ENCODE data around the gene ASCC1. TPM values are rescaled to one million over a fixed set of nuclear protein-coding genes. Genes with fewer than 3 reads are reported as not detected.
A peak's percentile ranks its signal among the peaks of the same experiment; 100 is the strongest.

ASCC1 gene
- total RNA-seq, 1 donor from 2014 or later: 38.5 TPM

GRCh38 chr10:72234560-72235095 is 18.6 kb upstream of the ASCC1 start:
- Histone ChIP-seq H3K4me1 (peaks cover 7% of the 10 kb centered on the region), H3K36me3 (peaks cover 0 to 48% of the 10 kb centered on the region in 2 donors), H3K4me3 (no peak overlapping the region), H3K27ac (no peak overlapping the region), H3K9me3 (no peaks in the 10 kb centered on the region), H3K27me3 (no peaks in the 10 kb centered on the region)
- no peak for TF ChIP-seq CTCF (IDR thresholded peaks at IDR 0.05)
- TF ChIP-seq POLR2AphosphoS5 (IDR thresholded peaks at IDR 0.05; ENCODE audit: insufficient read depth in 1 of 2, low read depth in 1 of 2): no peak
- TF ChIP-seq POLR2A (IDR thresholded peaks at IDR 0.05): no peak
- no peak for DNase-seq (ENCODE audit: extremely low spot score in 2 of 2)
- intact Hi-C loops (cut with DNase I): no loop called here

GRCh38 chr10:72233621-72234020 is 17.5 kb upstream of the ASCC1 start:
- H3K27me3 ChIP-seq: no peaks in the 10 kb centered on the region
- no peak for DNase-seq (ENCODE audit: extremely low spot score in 2 of 2)
- H3K4me1 ChIP-seq: peaks cover 12% of the 10 kb centered on the region
- TF ChIP-seq POLR2A (IDR thresholded peaks at IDR 0.05) (no peak), CTCF (IDR thresholded peaks at IDR 0.05) (no peak)
- H3K27ac ChIP-seq: no peak overlapping the region
- peaks cover 0 to 48% of the 10 kb centered on the region in 2 donors for H3K36me3 ChIP-seq
- H3K4me3 ChIP-seq: no peak overlapping the region
- intact Hi-C loops (cut with DNase I): no loop called here
- H3K9me3 ChIP-seq: no peaks in the 10 kb centered on the region

GRCh38 chr10:72229261-72230251 is 13.5 kb upstream of the ASCC1 start:
- peaks cover 12% of the 10 kb centered on the region for H3K4me1 ChIP-seq
- H3K36me3 ChIP-seq: peaks cover 0 to 53% of the 10 kb centered on the region in 2 donors
- no peaks in the 10 kb centered on the region for H3K9me3 ChIP-seq
- no peak for TF ChIP-seq CTCF (IDR thresholded peaks at IDR 0.05)
- no peak for TF ChIP-seq POLR2AphosphoS5 (IDR thresholded peaks at IDR 0.05; ENCODE audit: insufficient read depth in 1 of 2, low read depth in 1 of 2)
- TF ChIP-seq POLR2A (IDR thresholded peaks at IDR 0.05): no peak
- no peak for DNase-seq (ENCODE audit: extremely low spot score in 2 of 2)
- no peak overlapping the region for H3K27ac ChIP-seq
- no peaks in the 10 kb centered on the region for H3K27me3 ChIP-seq
- no peak overlapping the region for H3K4me3 ChIP-seq
- intact Hi-C loops (cut with DNase I): loop anchor here (10.0 kb wide), 1 partner anchor 45 kb away; the partner anchor contains the start of gene DDIT4

- intact Hi-C loops (cut with DNase I): loop anchor here (10.0 kb wide), 1 partner anchor 46 kb away; the partner anchor contains the start of gene DDIT4
- no peak overlapping the region for H3K4me3 ChIP-seq
- H3K9me3 ChIP-seq: no peaks in the 10 kb centered on the region
- H3K36me3 ChIP-seq: peaks cover 0 to 49% of the 10 kb centered on the region in 2 donors
- no peak for DNase-seq (ENCODE audit: extremely low spot score in 2 of 2)
- no peaks in the 10 kb centered on the region for H3K27me3 ChIP-seq
- peaks cover 19% of the 10 kb centered on the region for H3K4me1 ChIP-seq
- H3K27ac ChIP-seq: peak overlapping the region; percentile 22
- no peak for TF ChIP-seq POLR2AphosphoS5 (IDR thresholded peaks at IDR 0.05; ENCODE audit: insufficient read depth in 1 of 2, low read depth in 1 of 2)
- TF ChIP-seq CTCF (IDR thresholded peaks at IDR 0.05): no peak
- no peak for TF ChIP-seq POLR2A (IDR thresholded peaks at IDR 0.05)
These were observed 12.3 kb upstream of the ASCC1 start for GRCh38 chr10:72228318-72228751.
